ENCODE data around the gene NPL. TPM values are rescaled to one million over a fixed set of nuclear protein-coding genes. Genes with fewer than 3 reads are reported as not detected.
A peak's percentile ranks its signal among the peaks of the same experiment; 100 is the strongest.

Gene NPL
- total and polyA plus RNA-seq, 12 donors: 1.4 to 26.5 (median 3.1) TPM

DNA sequence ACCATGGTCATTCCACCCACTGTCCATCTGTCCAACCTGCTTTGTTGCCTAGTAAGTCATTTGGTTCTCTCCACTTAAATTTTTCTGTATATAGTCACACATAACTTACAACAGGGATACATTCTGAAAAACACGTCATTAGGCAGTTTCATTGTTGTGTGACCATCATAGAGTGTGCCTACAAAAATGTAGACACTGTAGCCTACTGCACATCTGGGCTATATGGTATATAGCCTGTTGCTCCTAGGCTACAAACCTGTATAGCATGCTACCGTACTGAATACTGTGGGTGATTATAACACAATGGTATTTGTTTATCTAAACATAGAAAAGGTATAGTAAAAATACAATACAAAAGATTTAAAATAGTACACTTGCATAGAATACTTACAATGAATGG lies 10.0 kb upstream of the NPL start:
- Histone ChIP-seq H3K4me3 (no peak overlapping the region), H3K27me3 (no peaks in the 10 kb centered on the region), H3K9me3 (no peaks in the 10 kb centered on the region), H3K36me3 (no peaks in the 10 kb centered on the region), H3K27ac (no peak overlapping the region), H3K4me1 (peaks cover 0 to 35% (median 3%) of the 10 kb centered on the region in 9 donors)
- TF ChIP-seq, protein P1, sequence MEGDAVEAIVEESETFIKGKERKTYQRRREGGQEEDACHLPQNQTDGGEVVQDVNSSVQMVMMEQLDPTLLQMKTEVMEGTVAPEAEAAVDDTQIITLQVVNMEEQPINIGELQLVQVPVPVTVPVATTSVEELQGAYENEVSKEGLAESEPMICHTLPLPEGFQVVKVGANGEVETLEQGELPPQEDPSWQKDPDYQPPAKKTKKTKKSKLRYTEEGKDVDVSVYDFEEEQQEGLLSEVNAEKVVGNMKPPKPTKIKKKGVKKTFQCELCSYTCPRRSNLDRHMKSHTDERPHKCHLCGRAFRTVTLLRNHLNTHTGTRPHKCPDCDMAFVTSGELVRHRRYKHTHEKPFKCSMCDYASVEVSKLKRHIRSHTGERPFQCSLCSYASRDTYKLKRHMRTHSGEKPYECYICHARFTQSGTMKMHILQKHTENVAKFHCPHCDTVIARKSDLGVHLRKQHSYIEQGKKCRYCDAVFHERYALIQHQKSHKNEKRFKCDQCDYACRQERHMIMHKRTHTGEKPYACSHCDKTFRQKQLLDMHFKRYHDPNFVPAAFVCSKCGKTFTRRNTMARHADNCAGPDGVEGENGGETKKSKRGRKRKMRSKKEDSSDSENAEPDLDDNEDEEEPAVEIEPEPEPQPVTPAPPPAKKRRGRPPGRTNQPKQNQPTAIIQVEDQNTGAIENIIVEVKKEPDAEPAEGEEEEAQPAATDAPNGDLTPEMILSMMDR (IDR thresholded peaks at IDR 0.05): no peak
- ATAC-seq (no peak), DNase-seq (no peak)
- WGBS, 2 donors: 89 to 93% methylated on average over 2 of the region's 2 CpGs
- intact Hi-C loops (cut with DNase I): loop anchor here in 1 of 10 donors (10.0 kb wide), 1 partner anchor 105 kb away; no protein-coding TSS in a partner anchor

DNA sequence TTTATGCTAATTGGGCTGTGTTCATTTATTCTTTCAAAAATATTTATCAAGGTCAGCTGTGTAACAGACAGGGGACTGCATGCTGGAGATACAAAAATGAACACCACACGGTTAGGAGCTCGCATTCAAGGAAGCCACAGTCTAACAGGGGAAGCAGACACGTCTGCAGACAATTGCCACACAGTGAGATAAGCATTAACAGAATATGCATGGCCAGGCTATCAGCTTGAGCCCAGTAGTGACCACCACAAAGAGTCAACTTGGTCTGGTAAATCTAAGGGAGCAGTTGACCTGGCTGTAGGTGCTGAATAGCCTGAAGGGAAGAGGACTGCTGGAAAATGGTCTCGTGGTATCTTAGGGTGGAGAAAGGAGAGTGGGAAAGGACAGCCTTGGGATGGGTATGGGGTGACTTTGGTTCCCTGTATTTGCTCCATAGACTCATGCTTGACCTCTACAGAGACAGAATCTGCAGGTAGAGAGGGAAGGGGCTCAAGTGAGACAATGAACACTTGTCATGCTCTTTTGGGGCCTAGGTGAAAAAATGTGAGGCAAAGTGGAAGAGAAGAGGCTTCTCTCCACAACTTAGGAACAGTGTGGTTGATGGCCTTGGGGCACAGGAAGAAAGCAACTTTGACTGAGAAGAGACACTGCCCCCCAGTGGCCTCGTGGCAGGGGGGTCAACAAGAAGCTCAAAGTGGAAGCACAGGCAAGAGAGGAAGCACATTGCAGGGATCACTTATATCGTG lies 7.6 kb upstream of the NPL start:
- WGBS, 2 donors: 47 to 61% methylated on average over 6 of the region's 6 CpGs
- no peak overlapping the region for H3K27ac ChIP-seq

DNA sequence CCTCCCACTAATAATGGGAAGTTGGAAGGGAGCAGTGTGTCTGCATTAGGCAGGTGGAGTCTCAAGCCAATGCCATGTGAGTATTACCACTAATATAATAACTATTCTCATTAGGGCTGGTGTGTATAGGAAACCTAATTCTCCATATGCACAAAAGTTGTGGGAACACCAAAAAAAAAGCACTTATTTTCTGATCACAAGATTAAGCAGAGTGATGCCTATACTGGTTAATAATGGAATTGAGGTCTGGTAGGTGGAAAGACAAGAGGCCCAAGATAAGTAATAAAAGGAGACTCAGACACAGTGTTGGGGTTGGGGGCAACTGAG lies 7.0 kb upstream of the NPL start:
- H3K9me3 ChIP-seq: no peaks in the 10 kb centered on the region
- no peak for DNase-seq

More for the DNA sequence above, 7.6 kb upstream of the NPL start:
- intact Hi-C loops (cut with DNase I): loop anchor here in 9 of 10 donors (1.0 to 10.0 kb wide), 9 partner anchors 105 to 697 kb away; partner anchors contain the start of gene RGSL1 (in 1 of the 9)
- H3K9me3 ChIP-seq: no peaks in the 10 kb centered on the region
- H3K27me3 ChIP-seq: no peaks in the 10 kb centered on the region
- no peaks in the 10 kb centered on the region for H3K36me3 ChIP-seq
- TF ChIP-seq, protein P1 (IDR thresholded peaks at IDR 0.05): peak; percentile 50 to 88 (median 83)
- H3K4me1 ChIP-seq: peaks cover 0 to 24% (median 3%) of the 10 kb centered on the region in 9 donors
- DNase-seq: peak; percentile 69 to 79
- ATAC-seq: peak; percentile 72 to 86 (median 84)
- H3K4me3 ChIP-seq: no peak overlapping the region

DNA sequence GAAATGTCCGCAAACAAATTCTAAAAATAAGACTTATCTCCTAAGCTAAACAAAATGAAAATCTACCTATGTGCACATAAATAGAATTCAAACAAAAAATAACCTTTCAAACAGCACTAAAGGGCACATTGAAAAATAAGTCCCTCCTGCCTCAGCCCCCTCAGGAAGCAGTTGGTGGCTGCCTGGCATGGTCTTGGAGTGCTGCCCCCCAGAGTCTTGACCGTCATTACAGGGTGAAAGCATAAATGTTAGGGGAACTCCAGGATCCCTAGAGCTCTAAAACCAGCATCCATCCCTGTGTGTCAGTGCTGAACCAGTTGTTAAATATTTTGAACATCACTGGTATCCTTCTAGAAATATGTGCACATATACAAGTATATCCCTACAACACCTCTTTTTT lies 6.5 kb upstream of the NPL start:
- no peaks in the 10 kb centered on the region for H3K9me3 ChIP-seq
- no peaks in the 10 kb centered on the region for H3K36me3 ChIP-seq
- peaks cover 0 to 15% (median 0%) of the 10 kb centered on the region in 9 donors for H3K4me1 ChIP-seq
- WGBS, 2 donors: 73 to 88% methylated on average over 2 of the region's 2 CpGs
- DNase-seq (no peak), ATAC-seq (no peak)
- no peak overlapping the region for H3K27ac ChIP-seq
- TF ChIP-seq, protein P1 (IDR thresholded peaks at IDR 0.05): no peak
- no peak overlapping the region for H3K4me3 ChIP-seq
- intact Hi-C loops (cut with DNase I): loop anchor here in 9 of 10 donors (2.0 to 10.0 kb wide), 8 partner anchors 106 to 698 kb away; partner anchors contain the start of gene RGSL1 (in 1 of the 9)
- no peaks in the 10 kb centered on the region for H3K27me3 ChIP-seq

More for the DNA sequence above, 7.0 kb upstream of the NPL start:
- no peaks in the 10 kb centered on the region for H3K27me3 ChIP-seq
- no peak for ATAC-seq
- no peak overlapping the region for H3K27ac ChIP-seq
- TF ChIP-seq, protein P1 (IDR thresholded peaks at IDR 0.05): peak in 1 of 9 donors; percentile 3
- intact Hi-C loops (cut with DNase I): loop anchor here in 9 of 10 donors (1.0 to 10.0 kb wide), 9 partner anchors 105 to 698 kb away; partner anchors contain the start of gene RGSL1 (in 1 of the 9)
- H3K36me3 ChIP-seq: no peaks in the 10 kb centered on the region
- peaks cover 0 to 20% (median 2%) of the 10 kb centered on the region in 9 donors for H3K4me1 ChIP-seq
- H3K4me3 ChIP-seq: no peak overlapping the region
